Mononuclear cell (primary cell): ENCODE data around the gene DENND1B. TPM values are rescaled to one million over a fixed set of nuclear protein-coding genes. Genes with fewer than 3 reads are reported as not detected.

Experiments used
- H3K27me3 ChIP-seq: 2 replicates; pipeline ENCODE4 v1.6.0; 2011; ENCODE audit warnings: low read length, control low read depth; ENCODE audit not compliant: insufficient read depth
- H3K4me1 ChIP-seq: 2 replicates; pipeline ENCODE4 v1.5.1; 2011; ENCODE audit warnings: mild to moderate bottlenecking, low read length, control low read depth; ENCODE audit not compliant: insufficient read depth
- H3K4me3 ChIP-seq: 2 replicates; pipeline ENCODE4 v1.5.1; 2011; ENCODE audit warnings: mild to moderate bottlenecking, low read length, moderate library complexity
- H3K9me3 ChIP-seq: 2 replicates; pipeline ENCODE4 v1.5.1; 2011; ENCODE audit warnings: low read depth, mild to moderate bottlenecking, control low read depth, low read length
- total RNA-seq: library from RNA; depleted of rRNA; stranded (reverse); fragments of >200 nt; gene quantifications from one replicate; pipeline ENCODE4 v1.2.3, GENCODE V29; 2012

DENND1B gene
- total RNA-seq, 1 donor = 54.8 TPM

GRCh38 chr1:197688233-197688632 is 87.0 kb downstream of the DENND1B start:
- H3K4me3 ChIP-seq = no peak overlapping the region
- H3K9me3 ChIP-seq = peaks cover 7% of the 10 kb centered on the region
- no peaks in the 10 kb centered on the region for H3K4me1 ChIP-seq
- H3K27me3 ChIP-seq = no peaks in the 10 kb centered on the region

- Histone ChIP-seq H3K4me1 (no peaks in the 10 kb centered on the region), H3K9me3 (peaks cover 7% of the 10 kb centered on the region), H3K27me3 (no peaks in the 10 kb centered on the region), H3K4me3 (no peak overlapping the region)
Observed at GRCh38 chr1:197686702-197687355, 88.5 kb downstream of the DENND1B start.

GRCh38 chr1:197686231-197686630 is 89.0 kb downstream of the DENND1B start:
- H3K4me1 ChIP-seq = no peaks in the 10 kb centered on the region
- no peak overlapping the region for H3K4me3 ChIP-seq
- H3K27me3 ChIP-seq = no peaks in the 10 kb centered on the region
- peaks cover 7% of the 10 kb centered on the region for H3K9me3 ChIP-seq

- H3K9me3 ChIP-seq = peaks cover 7% of the 10 kb centered on the region
- H3K27me3 ChIP-seq = no peaks in the 10 kb centered on the region
- H3K4me1 ChIP-seq = no peaks in the 10 kb centered on the region
- H3K4me3 ChIP-seq = no peak overlapping the region
Observed at GRCh38 chr1:197685785-197686184, 89.5 kb downstream of the DENND1B start.

GRCh38 chr1:197683895-197684553 is 91.3 kb downstream of the DENND1B start:
- H3K9me3 ChIP-seq = peaks cover 6% of the 10 kb centered on the region
- H3K4me1 ChIP-seq = no peaks in the 10 kb centered on the region
- H3K4me3 ChIP-seq = no peak overlapping the region
- no peaks in the 10 kb centered on the region for H3K27me3 ChIP-seq

- H3K4me1 ChIP-seq = no peaks in the 10 kb centered on the region
- H3K4me3 ChIP-seq = no peak overlapping the region
Observed at GRCh38 chr1:197683280-197683679, 92.0 kb downstream of the DENND1B start.

GRCh38 chr1:197680311-197680710 is 95.0 kb downstream of the DENND1B start:
- Histone ChIP-seq H3K9me3 (no peaks in the 10 kb centered on the region), H3K4me1 (peaks cover 5% of the 10 kb centered on the region), H3K4me3 (no peak overlapping the region), H3K27me3 (no peaks in the 10 kb centered on the region)

More at GRCh38 chr1:197683280-197683679, 92.0 kb downstream of the DENND1B start:
- Histone ChIP-seq H3K27me3 (no peaks in the 10 kb centered on the region), H3K9me3 (no peaks in the 10 kb centered on the region)

GRCh38 chr1:197677752-197678295 is 97.5 kb downstream of the DENND1B start:
- Histone ChIP-seq H3K4me3 (no peak overlapping the region), H3K4me1 (peaks cover 5% of the 10 kb centered on the region), H3K9me3 (no peaks in the 10 kb centered on the region)

GRCh38 chr1:197677313-197677712 is 98.0 kb downstream of the DENND1B start:
- Histone ChIP-seq H3K9me3 (no peaks in the 10 kb centered on the region), H3K4me3 (no peak overlapping the region), H3K27me3 (no peaks in the 10 kb centered on the region), H3K4me1 (peaks cover 5% of the 10 kb centered on the region)

More at GRCh38 chr1:197677752-197678295, 97.5 kb downstream of the DENND1B start:
- H3K27me3 ChIP-seq = no peaks in the 10 kb centered on the region

GRCh38 chr1:197675583-197676208 is 99.6 kb downstream of the DENND1B start:
- no peaks in the 10 kb centered on the region for H3K27me3 ChIP-seq
- H3K4me1 ChIP-seq = peaks cover 5% of the 10 kb centered on the region
- peak overlapping the region; percentile 2 for H3K4me3 ChIP-seq
- H3K9me3 ChIP-seq = no peaks in the 10 kb centered on the region

- Histone ChIP-seq H3K9me3 (no peaks in the 10 kb centered on the region), H3K4me3 (no peak overlapping the region), H3K4me1 (peaks cover 5% of the 10 kb centered on the region), H3K27me3 (no peaks in the 10 kb centered on the region)
Observed at GRCh38 chr1:197674286-197674685, 101.0 kb downstream of the DENND1B start.

GRCh38 chr1:197673292-197673691 is 102.0 kb downstream of the DENND1B start:
- H3K4me3 ChIP-seq = no peak overlapping the region
- peaks cover 5% of the 10 kb centered on the region for H3K4me1 ChIP-seq
- H3K27me3 ChIP-seq = no peaks in the 10 kb centered on the region
- no peaks in the 10 kb centered on the region for H3K9me3 ChIP-seq

- Histone ChIP-seq H3K27me3 (no peaks in the 10 kb centered on the region), H3K4me1 (peaks cover 5% of the 10 kb centered on the region), H3K9me3 (no peaks in the 10 kb centered on the region), H3K4me3 (no peak overlapping the region)
Observed at GRCh38 chr1:197672347-197672746, 102.9 kb downstream of the DENND1B start.

- Histone ChIP-seq H3K4me1 (peaks cover 5% of the 10 kb centered on the region), H3K4me3 (no peak overlapping the region), H3K9me3 (no peaks in the 10 kb centered on the region), H3K27me3 (no peaks in the 10 kb centered on the region)
Observed at GRCh38 chr1:197671920-197672319, 103.4 kb downstream of the DENND1B start.

- H3K4me1 ChIP-seq = peaks cover 5% of the 10 kb centered on the region
- H3K9me3 ChIP-seq = no peaks in the 10 kb centered on the region
- no peak overlapping the region for H3K4me3 ChIP-seq
- H3K27me3 ChIP-seq = no peaks in the 10 kb centered on the region
Observed at GRCh38 chr1:197671140-197671539, 104.1 kb downstream of the DENND1B start.
